Dedifferentiated amniotic fluid mesenchymal stem cell (primary cell): Measurements from ENCODE around the gene CALHM3.
A peak's percentile ranks its signal among the peaks of the same experiment; 100 is the strongest.

Source experiments
- DNase-seq: peaks from one replicate; pipeline ENCODE4 v3.0.0-alpha.2; 2016; ENCODE audit errors: extremely low spot score

CALHM3 gene

DNA sequence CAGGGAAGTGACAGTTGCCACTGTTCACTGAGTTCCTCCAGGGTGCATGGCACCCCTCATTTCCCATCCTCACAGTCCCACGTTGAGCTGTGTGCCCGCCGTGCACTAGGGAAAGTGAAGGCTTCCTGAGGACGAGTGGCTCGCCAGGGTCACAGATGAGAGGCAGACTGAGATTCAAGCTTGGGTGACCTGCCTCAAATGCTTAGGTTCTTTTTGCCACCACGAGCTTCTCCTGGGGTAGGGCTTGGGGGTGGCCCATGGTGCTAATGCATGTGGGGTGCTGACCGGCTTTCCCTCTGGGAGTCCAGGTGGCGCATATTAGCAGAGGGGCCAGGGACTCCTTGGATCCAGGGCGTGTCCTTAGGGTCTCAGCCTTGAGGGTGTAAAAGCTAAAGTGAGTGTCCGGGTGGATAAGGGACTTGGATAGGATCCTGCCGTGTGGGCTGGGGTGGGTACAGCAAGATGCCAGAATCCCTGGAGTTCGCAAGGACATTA lies 28.8 kb downstream of the CALHM3 start:
- DNase-seq: no peak

DNA sequence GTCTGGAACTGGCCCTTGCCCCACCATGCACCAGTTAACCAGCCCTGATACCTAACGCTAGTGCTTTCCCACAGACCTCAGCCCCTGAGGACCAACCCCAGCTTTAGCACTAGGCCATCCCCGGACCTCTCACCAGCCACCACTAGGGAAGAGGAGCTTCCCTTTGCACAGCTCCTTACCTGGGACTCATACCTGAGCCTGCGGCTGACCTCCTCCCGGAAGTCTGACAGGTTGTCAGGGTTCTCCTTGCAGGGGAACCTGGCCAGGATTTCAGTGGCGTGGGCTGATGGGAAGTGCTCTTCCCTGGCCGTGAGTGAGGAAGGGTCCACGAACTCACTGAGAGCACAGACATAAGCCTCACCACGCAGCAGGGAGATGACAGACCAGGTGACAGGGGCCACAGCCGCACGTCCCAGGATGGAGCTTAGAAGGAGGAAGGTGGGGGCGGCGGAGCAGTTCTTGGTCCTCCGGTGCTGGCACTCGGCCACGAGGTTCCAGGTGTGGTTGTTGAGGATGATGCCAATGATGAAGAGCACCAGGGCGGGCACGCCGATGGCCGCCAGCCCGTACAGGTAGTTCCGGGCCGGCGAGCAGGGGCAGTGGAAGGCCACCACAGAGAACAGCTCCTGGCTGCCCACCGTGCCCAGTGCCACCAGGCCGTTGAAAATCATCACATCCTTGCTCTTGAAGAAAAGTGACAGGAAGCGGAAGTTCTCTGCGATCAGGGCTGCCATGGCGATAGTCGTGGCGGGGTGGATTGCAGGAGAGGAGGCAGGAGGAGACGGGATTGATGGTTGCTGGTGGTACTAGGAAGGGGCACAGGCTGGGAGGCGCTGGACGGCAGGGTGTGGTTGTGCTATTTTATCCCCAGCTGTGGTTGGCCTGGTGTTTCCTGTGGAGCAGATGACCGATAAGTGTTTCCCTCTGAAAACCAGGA lies 29.6 kb downstream of the CALHM3 start:
- DNase-seq: no peak

DNA sequence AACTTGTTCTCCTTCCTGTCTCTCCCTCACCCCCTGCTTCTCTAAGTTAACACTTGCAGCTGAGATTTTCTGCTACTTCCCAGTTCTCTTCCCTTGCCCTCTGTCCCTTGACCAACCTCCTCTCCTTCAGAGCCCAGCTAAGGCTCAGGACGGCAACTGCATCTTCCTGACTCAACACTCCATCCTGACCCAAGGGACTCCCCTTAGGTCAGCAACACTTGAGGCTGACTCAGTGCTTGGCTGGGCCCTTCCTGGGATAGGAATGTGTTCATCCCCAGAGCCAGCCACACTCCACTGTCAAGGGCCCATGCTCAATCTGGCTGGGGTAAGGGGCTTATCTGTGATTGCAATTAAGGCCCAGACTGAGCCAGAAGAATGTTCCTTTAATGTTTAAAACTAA lies 30.3 kb downstream of the CALHM3 start:
- peak; percentile 60 for DNase-seq

DNA sequence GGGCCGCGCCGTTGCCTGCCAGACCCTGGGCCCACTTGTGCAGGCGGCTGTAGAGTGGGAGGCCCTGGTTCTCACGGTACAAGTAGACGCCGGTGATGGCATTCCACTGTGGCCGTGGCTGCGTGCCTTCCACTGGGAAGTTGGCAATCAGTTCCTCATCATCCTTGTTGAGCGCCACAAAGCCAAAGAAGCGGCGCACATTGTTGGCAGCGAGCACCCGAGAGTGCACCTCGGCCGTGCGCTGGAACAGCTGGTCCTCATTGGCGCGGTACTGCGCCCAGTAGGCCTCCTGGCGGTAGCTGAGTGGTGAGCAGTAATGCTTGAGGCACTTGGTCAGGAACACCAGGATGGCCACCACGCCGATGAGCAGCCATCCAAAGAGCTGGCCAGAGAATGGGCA lies 31.9 kb downstream of the CALHM3 start:
- no peak for DNase-seq

DNA sequence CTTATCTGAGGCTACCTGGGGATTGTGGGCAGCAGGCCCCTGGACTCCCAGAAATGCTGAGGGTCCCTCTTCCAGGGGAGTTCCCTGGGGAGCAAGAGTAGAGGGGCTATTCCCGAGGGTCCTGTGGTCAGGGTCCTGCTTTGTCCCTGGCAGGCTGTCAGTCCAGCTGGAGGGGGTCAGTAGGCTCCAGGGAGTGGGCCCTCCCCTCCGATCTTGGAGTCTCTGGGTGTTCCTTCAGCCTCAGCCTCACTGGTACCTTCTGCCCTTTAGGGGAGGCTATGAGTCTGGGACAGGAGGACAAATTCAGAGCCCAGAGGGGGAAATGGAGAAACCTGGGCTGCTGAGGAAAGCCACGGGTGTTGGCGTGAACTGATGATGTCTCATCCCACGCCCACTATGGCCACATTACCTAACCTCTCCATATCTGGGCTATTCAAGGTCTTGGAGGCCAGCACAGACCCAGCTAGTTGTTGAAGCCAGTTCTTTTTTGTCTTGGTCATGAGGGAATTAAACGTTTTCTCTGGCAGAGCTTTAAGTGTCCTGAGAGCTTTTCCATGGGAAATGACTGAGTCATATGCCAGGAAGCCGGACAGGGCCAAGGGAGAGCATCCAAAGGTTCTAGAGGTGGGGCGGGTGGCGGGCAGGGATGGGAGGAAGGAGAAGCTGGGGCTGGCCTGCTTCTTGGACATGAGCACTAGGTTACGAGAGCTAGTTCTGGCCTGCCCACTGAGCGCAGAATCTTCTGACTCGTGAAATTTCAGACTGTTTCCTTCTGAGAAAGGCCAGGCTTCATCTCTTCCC lies 33.1 kb downstream of the CALHM3 start:
- peak; percentile 23 for DNase-seq

DNA sequence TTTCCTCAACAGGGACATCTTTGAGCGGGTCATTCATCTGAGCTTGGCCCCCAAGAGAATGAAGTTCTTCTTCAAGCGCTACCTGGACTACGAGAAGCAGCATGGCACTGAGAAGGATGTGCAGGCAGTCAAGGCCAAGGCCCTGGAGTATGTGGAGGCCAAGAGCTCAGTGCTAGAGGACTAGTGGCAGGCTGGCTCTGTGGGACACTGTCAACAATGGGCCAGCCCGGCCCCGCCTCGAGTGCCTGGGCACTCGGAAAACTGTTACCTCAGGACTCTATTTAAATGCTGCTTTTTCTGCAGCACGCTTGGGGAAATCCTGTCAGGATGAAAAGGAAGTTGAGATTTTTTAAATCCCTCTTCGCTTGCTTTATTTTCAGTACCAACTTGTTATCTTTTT lies 33.7 kb downstream of the CALHM3 start:
- DNase-seq: no peak

DNA sequence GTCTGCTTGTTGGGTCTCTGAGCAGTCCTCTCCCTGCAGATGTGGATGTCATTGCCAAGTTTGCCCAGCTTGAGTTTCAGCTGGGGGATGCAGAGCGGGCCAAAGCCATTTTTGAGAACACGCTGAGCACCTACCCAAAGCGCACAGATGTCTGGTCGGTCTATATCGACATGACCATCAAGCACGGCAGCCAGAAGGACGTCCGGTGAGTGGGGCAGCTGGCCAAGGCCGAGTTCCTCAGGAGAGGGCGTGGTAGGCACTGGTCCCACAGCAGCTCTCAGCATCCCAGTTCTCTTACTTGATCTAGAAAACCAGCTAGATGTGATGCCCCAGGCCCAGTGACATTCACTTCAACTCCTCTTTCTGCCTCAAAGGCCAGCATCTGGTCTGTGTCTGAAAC lies 34.6 kb downstream of the CALHM3 start:
- DNase-seq: no peak

DNA sequence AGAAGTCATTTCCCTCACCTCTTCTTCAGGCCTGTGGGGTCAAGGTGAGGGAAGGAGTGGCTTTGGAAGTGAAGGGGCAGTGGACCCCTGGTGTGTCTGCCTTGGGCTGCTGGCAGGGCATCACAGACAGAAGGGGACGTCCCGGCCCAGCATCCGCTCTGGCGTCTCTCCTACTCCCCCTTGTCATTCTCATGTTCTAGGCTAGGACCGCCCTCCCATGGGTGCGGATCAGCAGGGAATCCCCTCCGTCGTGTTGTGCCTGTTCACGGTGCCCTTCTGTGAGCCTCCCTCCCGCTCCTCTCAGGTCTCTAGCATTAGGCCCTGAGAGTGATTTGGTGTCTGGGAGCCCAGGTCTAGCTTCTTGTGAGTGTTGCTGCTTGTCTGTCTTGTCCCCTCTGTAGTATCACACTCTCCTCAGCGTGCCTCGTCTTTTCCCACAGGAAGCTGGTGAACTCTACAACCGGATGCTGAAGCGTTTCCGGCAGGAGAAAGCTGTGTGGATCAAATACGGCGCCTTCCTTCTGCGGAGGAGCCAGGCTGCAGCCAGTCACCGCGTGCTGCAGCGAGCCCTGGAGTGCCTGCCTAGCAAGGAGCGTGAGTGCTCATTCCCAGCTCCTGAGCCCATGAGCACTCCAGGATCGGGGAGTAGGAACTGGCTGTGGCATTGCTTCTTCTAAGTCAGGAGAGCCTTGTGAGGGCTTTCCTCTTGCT lies 35.4 kb downstream of the CALHM3 start:
- DNase-seq: no peak

DNA sequence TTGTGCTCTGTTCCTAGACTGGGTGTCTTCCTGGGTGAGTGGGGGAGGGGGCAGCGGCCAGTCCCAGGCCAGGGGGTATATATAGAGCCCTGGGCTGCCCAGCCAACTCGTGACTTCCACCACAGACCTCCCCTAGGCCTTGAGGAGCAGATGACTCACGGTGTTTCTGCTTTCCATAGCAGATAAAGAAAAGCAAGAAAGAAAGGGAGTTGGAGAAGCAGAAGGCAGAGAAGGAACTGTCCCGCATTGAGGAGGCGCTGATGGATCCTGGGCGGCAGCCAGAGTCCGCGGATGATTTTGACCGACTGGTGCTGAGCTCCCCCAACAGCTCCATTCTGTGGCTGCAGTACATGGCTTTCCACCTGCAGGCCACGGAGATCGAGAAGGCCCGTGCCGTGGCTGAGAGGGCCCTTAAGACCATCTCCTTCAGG lies 37.0 kb downstream of the CALHM3 start:
- DNase-seq: no peak

DNA sequence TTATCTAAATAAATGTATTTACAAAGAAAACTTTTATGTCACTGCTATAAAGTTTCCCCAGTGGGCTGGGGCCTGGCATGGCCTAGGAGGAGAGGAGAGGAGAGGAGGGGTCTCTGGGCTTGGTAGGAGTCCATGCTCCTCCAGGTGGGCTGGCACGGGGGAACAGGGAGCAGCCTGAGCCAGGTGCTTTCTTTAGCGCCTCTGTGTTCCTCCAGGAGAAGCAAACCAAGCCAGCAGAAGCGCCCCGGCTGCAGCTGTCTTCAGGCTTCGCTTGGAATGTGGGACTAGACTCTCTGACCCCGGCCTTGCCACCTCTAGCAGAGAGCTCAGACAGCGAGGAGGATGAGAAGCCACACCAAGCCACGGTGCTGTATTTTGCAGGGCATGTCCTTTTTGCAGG lies 37.4 kb downstream of the CALHM3 start:
- no peak for DNase-seq

DNA sequence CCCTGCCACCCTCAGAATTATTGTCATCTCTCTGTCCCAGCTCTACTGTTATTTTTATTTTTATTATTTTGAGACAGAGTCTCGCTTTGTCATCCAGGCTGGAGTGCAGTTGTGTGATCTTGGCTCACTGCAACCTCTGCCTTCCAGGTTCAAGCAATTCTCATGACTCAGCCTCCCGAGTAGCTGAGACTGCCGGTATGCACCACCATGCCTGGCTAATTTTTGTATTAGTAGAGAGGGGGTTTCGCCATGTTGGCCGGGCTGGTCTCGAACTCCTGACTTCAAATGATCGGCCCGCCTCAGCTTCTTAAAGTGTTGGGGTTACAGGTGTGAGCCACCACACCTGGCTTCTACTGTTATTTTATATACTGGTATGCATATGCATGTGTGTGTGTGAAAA lies 37.8 kb downstream of the CALHM3 start:
- DNase-seq: no peak

DNA sequence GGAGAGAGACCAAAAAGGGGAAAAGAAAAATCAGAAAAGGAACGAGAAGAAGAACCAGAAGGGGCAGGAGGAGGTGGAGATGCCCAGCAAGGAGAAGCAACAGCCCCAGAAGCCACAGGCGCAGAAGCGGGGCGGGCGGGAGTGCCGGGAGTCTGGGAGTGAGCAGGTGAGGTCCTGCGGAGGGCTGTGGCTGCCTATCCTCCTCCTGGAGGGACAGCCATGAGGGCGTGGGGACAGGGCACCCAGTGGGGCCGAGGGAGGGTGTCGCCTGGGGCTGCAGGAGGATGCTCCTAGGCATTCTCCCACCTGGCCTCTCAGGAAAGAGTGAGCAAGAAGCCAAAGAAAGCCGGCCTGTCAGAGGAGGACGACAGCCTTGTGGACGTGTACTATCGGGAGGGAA lies 38.6 kb downstream of the CALHM3 start:
- DNase-seq: no peak

DNA sequence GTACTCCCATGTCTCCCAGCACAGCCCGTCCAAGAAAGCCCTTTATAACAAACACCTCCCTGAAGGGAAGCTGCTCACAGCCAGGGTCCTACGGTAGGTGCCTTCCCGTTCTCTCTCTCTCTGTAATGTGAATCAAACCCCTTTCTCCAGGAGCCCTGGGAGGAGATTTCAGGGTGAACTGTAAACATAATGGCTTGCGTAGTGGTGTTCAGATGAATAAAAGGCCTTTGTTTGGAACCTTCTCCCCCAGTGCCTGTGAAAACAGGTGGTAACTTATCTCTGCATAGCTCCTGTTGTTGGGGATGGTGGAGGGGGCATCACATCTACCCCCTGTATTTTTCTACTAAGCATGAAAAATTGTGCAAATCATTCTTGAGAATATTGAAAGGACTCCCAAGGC lies 39.3 kb downstream of the CALHM3 start:
- no peak for DNase-seq

DNA sequence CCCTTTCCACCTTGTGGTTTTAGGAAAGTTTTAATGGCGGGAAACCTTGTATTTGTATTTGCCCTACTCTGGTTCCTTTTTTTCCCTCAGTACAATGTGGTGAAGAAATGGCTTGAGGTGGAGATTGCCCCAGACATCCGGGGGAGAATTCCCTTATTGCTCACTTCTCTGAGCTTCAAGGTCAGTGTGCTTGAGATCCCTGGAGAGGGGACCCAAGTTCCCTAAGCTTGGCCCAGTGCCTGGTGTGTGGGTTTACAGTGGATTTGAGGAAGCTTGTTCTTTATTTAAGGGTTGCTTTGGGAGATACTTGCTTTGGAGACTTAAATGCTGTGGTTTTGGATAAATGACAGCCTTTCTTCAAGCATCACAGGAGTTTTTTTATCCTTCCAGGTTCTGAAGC lies 45.2 kb downstream of the CALHM3 start:
- no peak for DNase-seq

DNA sequence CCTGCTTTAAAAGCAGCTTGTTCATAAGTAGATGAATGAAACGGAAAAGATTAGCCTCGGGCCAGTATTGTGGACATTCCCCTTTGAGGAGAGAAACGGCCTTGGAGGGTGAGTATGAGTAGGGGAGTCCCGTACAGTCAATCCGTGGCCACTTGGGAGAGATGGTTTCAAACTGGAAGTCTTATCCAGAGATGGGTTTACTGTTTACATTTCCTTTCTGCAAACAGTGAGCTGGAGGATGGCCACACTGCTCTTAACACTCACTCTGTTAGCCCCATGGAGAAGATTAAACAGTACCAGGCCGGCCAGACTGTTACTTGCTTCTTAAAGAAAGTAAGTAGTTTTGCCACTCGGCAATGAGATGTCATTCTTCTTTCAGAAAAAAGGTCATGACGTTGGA lies 47.1 kb downstream of the CALHM3 start:
- DNase-seq: no peak

DNA sequence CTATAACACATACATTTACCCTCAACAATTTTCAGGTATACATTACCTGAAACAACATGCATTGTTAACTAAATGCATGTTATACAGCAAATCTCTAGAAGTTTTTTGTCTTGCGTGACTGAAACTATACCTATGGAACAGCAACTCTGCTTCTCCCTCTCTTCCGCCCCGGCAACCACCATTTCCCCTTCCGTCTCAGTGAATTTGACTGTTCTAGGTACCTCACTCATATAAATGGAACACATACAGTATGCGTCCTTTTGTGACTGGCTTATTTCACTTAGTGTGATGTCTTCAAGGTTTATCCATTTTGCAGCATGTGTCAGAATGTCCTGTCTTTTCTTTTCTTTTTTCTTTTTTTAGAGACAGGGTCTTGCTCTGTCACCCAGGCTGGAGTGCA lies 49.4 kb downstream of the CALHM3 start:
- DNase-seq: no peak

DNA sequence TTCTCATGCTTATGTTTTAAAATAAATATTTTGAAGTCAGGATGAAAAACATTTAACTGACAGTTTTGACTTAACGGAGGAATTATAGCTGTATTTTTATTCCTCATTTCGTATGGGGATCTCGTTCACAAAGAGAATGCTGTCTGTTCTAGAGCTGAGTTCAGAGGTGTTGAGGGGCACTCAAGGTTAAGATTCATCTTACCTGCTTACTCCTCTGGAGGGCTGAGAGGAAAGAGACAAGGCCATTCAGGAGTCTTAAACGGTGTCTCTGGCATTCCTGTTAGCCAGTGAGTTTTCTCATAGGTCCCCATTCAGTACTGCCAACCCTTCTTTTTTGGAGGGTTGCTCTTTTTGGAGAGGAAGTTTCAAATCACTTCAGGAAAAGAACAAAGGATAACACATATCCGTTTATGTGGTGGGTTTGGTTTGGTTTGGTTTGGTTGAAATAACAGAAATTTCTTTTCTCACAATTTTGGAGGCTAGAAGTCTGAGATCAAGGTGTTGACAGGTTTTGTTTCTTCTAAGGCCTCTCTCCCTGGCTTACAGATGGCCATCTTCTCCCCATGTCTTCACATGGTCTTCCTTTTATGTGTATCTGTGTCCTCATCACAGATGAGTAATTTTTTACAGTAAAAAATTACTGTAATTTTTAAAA lies 49.9 kb downstream of the CALHM3 start:
- DNase-seq: no peak

DNA sequence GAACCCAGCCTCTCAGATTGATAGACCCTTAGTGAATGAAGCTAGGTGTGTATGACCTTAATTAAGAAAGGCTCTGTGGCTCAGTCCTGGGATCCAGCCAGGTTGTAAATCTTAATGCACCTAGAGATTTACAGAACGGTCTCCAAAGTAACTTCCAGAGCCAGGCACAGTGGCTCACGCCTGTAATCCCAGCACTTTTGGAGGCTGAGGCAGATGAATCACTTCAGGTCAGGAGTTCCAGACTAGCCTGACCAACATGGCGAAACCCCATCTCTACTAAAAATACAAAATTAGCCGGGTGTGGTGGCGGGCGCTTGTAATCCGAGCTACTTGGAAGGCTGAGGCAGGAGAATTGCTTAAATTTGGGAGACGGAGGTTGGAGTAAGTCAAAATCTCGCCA lies 51.2 kb downstream of the CALHM3 start:
- no peak for DNase-seq

DNA sequence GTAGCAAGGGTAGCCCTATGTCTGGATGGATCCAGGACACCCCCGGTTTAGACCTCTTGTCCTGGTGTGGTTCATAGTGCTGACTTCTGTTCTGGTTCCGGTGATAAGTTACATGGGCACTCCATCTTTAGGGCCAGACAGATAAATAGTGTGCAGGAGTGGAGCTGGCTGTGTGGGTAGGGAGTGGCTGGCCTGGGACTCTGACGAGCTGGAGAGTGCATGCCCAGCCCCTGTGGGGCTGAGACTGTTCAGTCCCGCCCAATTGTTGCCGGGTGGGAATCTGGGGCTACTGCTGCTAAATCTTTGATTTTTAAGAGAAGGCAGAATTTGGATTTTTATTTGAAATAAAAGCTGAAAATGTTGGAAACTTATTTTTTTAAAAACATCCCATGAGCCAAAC lies 55.3 kb downstream of the CALHM3 start:
- no peak for DNase-seq
